Memory B cell (primary cell): ENCODE results near the gene CX3CR1.

Source experiments
- ATAC-seq: fragments of 150-1000 bp; cut with Tn5 transposase; 2 replicates; pipeline ENCODE4 v1.10.0; 2021; ENCODE audit warnings: low read depth, mild to moderate bottlenecking, moderate library complexity
- DNase-seq, 2 donors: peaks; one replicate each; pipeline ENCODE4 v3.0.0; 2022; ENCODE audit warnings: low spot score in 2 of 2
- H3K27ac Mint-ChIP-seq: one replicate; pipeline ENCODE4 v1.8.0; 2022; ENCODE audit warnings: mild to moderate bottlenecking, moderate library complexity, mixed read lengths
- H3K27me3 Mint-ChIP-seq: one replicate; pipeline ENCODE4 v1.8.0; 2022; ENCODE audit warnings: mixed read lengths
- H3K36me3 Mint-ChIP-seq: one replicate; pipeline ENCODE4 v1.8.0; 2022; ENCODE audit warnings: mild to moderate bottlenecking, mixed read lengths
- H3K4me1 Mint-ChIP-seq: one replicate; pipeline ENCODE4 v1.8.0; 2022; ENCODE audit warnings: mixed read lengths
- H3K4me3 Mint-ChIP-seq: one replicate; pipeline ENCODE4 v1.8.0; 2022; ENCODE audit warnings: mild to moderate bottlenecking, moderate library complexity, mixed read lengths
- H3K9me3 Mint-ChIP-seq: one replicate; pipeline ENCODE4 v1.8.0; 2022; ENCODE audit warnings: mixed read lengths

Gene CX3CR1

GRCh38 chr3:39213613-39214012, 66.2 kb downstream of the CX3CR1 start:
- no peaks in the 10 kb centered on the region for H3K9me3 Mint-ChIP-seq
- H3K27me3 Mint-ChIP-seq = peaks cover 4% of the 10 kb centered on the region
- no peaks in the 10 kb centered on the region for H3K36me3 Mint-ChIP-seq
- no peak for DNase-seq
- peaks cover 19% of the 10 kb centered on the region for H3K4me1 Mint-ChIP-seq
- H3K27ac Mint-ChIP-seq = no peak overlapping the region
- H3K4me3 Mint-ChIP-seq = no peak overlapping the region
- no peak for ATAC-seq
